Stimulated activated CD8-positive, alpha-beta memory T cell treated with anti-CD3 and anti-CD28 coated beads, Interleukin-4, amount 100 ng/mL, for 48 hours (primary cell): Measurements from ENCODE around the gene C6orf136.
A peak's percentile ranks its signal among the peaks of the same experiment; 100 is the strongest.

Experiments
- DNase-seq: peaks from one replicate; pipeline ENCODE4 v3.0.0-alpha.2; 2020

C6orf136 gene, protein sequence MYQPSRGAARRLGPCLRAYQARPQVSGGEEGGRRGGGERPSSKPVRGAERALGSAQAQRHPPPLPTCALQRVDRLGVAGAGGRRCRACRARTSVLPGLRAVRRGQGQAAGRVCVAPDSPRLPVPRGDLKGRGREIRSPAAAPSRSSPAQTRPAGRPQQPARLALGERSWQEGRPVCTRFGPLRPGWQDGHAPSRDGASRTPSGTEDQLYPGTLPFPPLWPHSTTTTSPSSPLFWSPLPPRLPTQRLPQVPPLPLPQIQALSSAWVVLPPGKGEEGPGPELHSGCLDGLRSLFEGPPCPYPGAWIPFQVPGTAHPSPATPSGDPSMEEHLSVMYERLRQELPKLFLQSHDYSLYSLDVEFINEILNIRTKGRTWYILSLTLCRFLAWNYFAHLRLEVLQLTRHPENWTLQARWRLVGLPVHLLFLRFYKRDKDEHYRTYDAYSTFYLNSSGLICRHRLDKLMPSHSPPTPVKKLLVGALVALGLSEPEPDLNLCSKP

GRCh38 chr6:30646450-30647241 lies at the start of gene C6orf136:
Gene C6orf136 (plus strand): TSS chr6:30647133. CDS start chr6:30647232, 99 bp downstream.
- peak; percentile 94 for DNase-seq

GRCh38 chr6:30597315-30598144 lies 49.4 kb upstream of the C6orf136 start:
- peak; percentile 93 for DNase-seq

DNA sequence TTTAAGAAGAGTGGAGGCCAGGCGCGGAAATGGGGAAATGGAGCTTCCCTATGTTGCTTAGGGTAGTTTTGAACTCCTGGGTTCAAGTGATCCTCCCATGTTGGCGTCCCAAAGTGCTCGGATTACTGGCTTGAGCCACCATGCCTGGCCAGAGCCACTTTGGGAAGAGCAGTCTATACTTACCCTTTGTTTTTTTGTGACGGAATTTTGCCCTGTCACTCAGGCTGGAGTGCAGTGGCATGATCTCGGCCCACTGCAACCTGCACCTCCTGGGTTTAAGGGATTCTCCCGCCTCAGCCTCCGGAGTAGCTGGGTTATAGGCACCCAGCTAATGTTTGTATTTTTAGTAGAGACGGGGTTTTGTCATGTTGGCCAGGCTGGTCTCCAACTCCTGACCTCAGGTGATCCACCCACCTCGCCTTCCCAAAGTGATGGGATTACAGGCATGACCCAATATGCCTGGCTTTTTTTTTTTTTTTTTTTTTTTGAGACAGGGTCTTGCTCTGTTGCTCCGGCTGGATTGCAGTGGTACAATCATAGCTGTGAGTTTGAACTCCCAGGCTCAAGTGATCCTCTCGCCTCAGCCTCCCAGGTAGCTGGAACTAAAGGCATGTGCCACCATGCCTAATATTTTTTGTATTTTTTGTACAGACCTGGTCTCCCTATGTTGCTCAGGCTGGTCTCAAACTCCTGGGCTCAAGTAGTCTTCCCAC lies 47.9 kb upstream of the C6orf136 start:
- no peak for DNase-seq

DNA sequence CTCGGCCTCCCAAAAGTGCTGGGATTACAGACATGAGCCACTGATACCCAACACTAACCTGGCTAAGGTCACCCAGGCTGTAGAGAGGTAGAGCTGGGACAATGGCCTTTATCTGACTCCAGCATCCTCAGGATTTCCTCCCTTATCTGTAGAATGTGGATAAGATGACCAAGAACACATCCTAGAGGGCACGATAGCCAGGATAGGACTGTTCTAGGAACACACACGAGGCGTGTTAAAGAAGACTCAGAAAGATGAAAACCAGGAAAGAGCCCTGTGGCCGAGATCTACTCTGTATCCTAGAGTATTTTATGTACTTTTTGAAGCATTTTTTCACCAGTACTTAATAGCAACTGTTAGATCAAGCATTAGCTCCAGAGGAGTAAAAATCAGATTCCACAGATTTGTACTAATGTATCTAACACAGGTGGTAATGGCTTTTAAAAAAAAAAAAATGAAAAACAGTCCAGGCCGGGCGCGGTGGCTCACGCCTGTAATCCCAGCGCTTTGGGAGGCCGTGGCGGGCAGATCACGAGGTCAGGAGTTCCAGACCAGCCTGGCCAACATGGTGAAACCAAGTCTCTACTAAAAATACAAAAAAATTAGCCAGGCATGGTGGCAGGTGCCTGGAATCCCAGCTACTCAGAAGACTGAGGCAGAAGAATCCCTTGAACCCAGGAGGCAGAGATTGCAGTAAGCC lies 47.2 kb upstream of the C6orf136 start:
- no peak for DNase-seq

- no peak for DNase-seq
Measured at GRCh38 chr6:30600451-30600961, 46.4 kb upstream of the C6orf136 start.

DNA sequence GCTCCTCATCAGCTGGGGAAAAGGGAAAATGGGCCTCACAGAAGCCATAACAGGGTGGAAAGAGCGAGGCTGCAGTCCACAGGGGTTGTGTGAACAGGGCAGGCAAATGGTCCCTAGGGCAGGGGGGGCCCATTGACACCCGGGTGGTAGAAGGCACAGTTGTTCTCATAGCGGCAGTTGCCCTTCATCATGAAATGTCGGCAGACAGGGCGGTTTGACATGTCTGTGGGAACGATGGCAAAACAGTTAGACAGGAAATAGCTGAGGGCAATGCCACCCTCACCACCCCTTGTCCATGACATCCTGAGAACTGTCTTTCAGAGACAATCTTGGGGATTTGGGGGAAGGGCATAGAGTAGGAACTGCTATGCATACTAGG lies 45.5 kb upstream of the C6orf136 start:
- no peak for DNase-seq

DNA sequence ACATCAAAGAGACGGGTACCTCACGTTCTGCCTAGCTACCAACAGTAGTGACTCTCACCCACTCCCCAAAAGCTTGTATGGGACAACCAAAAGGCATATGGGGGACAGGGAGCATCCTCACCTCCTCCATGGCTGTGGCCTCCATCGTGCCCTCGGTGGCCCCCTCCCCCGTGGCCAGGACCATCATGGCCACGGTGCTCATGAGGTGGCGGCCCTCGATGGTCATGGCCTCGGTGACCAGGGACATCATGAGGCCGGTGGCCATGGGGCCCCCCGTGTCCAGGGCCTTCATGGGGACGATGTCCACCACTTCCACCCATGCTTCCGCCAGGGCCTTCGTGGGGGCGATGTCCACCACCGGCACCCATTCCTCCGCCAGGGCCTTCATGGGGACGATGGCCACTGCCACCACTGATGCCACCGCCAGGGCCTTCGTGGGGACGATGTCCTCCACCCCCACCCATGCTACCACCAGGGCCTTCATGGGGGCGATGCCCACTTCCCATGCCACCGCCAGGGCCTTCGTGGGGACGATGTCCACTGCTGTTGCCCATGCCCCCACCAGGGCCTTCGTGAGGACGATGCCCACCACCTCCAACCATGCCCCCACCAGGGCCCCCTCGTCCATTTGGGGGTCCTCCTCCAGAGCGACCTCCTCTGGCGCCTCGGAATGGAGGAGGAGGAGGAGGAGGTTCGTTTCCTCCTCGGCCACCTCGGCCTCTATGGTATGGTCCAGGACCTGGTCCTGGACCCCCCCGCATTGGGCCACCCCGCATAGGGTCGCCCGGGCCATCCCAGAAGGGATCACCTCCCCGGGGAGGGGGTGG lies 44.9 kb upstream of the C6orf136 start:
- no peak for DNase-seq

GRCh38 chr6:30603961-30604360 lies 43.0 kb upstream of the C6orf136 start:
- no peak for DNase-seq

GRCh38 chr6:30610065-30610464 lies 36.9 kb upstream of the C6orf136 start:
- DNase-seq, result no peak

- no peak for DNase-seq
Measured at GRCh38 chr6:30611150-30611855, 35.6 kb upstream of the C6orf136 start.

DNA sequence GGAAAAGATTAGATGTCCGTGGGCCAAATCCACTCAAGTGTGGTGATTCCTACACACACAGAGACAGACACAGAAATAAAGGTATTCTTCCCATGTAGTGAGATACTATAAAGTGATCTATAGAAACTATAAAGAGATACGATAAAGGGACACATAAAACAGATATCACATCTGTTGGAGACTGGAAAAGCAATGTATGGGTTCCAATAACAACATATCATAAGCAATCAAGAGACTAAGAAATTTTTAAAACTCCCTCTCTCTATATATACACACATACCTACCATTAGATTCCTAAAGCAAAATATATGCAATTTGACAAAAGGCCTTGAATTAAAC lies 35.1 kb upstream of the C6orf136 start:
- DNase-seq, result no peak

DNA sequence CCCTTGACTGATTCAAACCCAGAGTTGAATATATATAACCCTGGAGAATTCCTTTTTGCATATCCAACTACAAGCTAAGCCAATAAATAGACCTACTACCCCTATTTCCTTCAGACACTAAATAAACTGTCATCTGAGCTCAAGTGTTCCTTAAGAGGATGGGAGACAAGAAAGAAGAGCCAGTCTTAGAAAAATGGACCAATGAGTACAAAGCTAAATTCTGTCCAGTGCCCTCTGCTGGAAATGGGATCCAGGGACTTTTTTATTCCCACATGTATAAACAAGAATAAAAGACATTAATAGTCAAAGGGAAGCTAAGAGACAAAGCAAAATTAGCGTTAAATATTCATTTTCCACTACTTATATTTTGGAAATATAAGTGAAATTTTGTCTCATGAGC lies 34.7 kb upstream of the C6orf136 start:
- DNase-seq, result no peak

- DNase-seq, result no peak
Measured at GRCh38 chr6:30612687-30613248, 34.2 kb upstream of the C6orf136 start.

GRCh38 chr6:30613251-30614043 lies 33.5 kb upstream of the C6orf136 start:
- DNase-seq, result no peak

DNA sequence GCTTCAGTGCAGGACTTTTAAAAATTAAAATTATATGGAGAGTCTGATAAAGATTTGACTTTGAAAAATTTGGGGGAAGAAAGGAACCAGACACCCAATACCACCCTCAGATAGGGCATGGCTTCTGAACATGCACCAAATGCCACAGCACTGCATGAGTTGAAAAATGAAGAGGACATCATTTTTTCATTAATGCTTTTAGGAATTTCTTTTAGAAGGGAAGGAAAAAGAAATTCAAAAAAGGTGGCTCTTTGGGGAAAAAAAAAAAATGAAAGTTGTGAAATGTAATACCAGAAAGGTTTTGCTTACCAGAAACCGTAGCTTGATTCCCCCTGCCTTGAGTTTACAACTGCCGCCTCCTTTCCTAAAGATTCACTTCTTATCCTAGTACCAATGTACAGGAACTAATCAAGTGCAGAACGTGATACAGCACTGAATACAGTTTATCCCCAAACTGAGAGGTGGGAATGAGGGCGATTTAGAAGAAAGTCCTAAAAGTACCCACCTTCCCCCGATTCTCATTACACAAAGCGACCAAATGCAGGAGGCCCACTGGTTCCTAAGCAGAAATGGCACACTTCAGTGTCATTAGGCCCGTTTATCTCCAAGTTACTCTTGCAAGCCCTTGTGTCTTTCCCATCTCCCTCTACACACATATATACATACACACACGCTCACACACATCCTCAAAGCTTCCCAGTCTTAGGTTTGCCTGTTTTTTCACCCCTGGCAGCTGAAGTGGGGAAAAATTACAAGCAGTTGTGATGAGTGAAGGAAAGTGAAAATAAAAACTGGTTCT lies 32.7 kb upstream of the C6orf136 start:
- DNase-seq, result no peak

DNA sequence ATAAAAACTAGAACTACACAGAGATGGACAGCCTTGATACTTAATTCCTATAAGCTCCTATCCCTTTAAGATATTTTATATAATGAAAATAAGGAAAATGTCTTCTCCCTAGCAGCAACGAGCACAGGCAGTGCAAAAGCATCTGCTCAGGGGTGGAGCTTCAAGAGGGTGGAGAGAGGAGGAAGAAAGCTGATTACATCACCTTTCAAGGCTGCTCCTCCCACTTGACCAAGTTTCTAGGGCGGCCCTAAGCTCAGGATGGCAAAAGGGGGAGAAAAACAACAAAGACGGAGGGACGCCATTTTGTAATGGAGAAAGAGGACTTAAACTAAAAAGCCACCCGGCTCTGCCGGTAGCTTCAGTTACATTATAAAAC lies 32.1 kb upstream of the C6orf136 start:
- DNase-seq, result peak; percentile 82

GRCh38 chr6:30615219-30615957 lies 31.5 kb upstream of the C6orf136 start:
- peak; percentile 55 for DNase-seq
